HepG2 (cell line): ENCODE results near the gene INPP5E. TPM values are rescaled to one million over a fixed set of nuclear protein-coding genes. Genes with fewer than 3 reads are reported as not detected.
A peak's percentile ranks its signal among the peaks of the same experiment; 100 is the strongest.

Experiments used
- ATAC-seq: fragments of 200-7000 bp; cut with Tn5 transposase; 3 replicates; pipeline ENCODE4 v1.9.1; 2020; ENCODE audit warnings: mild to moderate bottlenecking, moderate library complexity
- BruUV-seq: library from RNA; stranded (reverse); fragments of 400-500 nt; replicated peaks from 2 replicates; lab custom pipeline; 2021; lab: Mats Ljungman, UMichigan
- CTCF ChIA-PET: fragments of 300-600 bp; formaldehyde crosslinking; extraction: SDS; loops from one replicate; lab custom pipeline; 2021; ENCODE audit warnings: low total read pairs, inconsistent platforms, low intra/inter-chr PET ratio; lab: Yijun Ruan, JAX
- POLR2A ChIA-PET: fragments of 350-600 bp; sonication (Branson Sonifier 250); formaldehyde crosslinking; loops from one replicate; lab custom pipeline; 2020; ENCODE audit warnings: antibody characterized with exemption, inconsistent platforms; lab: Yijun Ruan, JAX
- DNase-seq: peaks from one replicate; pipeline ENCODE4 v3.0.0-alpha.2; 2015; ENCODE audit warnings: low spot score
- FAIRE-seq: peaks from 3 replicates; lab custom pipeline; 2011; peaks lifted over from hg19 to GRCh38; lab: Jason Lieb, UNC
- H2AFZ ChIP-seq: one replicate; pipeline ENCODE4 v1.6.1; 2011; ENCODE audit warnings: low read length, inconsistent platforms
- H3K27ac ChIP-seq: fragments of 300-600 bp; 3 replicates; pipeline ENCODE4 v1.8.0; 2011; ENCODE audit warnings: mixed run types, mild to moderate bottlenecking, mixed read lengths, low read length, inconsistent platforms; ENCODE audit not compliant: insufficient read depth; ENCODE audit errors: extremely low read length
- H3K27me3 ChIP-seq, 2 experiments: fragments of 200-600 bp in 1 of 2; 2 replicates in 1 of 2; 3 replicates in 1 of 2; pipeline versions ENCODE4 v1.6.0 to v1.8.0; 2011; ENCODE audit warnings: low read length in 2 of 2, mild to moderate bottlenecking in 2 of 2, moderate library complexity in 2 of 2, inconsistent platforms in 1 of 2; ENCODE audit not compliant: insufficient read depth in 2 of 2, control insufficient read depth in 1 of 2
- H3K36me3 ChIP-seq, 2 experiments: fragments of 200-600 bp in 1 of 2; replicated peaks in 1 of 2; 2 replicates in 1 of 2; 3 replicates in 1 of 2; pipeline versions ENCODE4 v1.5.1 to v1.8.0; 2011; ENCODE audit warnings: low read length in 2 of 2, inconsistent platforms in 1 of 2; ENCODE audit not compliant: insufficient read depth in 2 of 2, control insufficient read depth in 1 of 2
- H3K4me1 ChIP-seq: 2 replicates; pipeline ENCODE4 v1.5.1; 2012; ENCODE audit warnings: low read length, inconsistent platforms; ENCODE audit not compliant: insufficient read depth
- H3K4me2 ChIP-seq: 2 replicates; pipeline ENCODE4 v1.6.0; 2011; ENCODE audit warnings: low read depth, low read length, inconsistent platforms
- H3K4me3 ChIP-seq, 3 experiments: fragments of 200-600 bp in 1 of 3; sonication (generic), shearing (Covaris generic) in 1 of 3; replicated peaks in 1 of 3; 2 replicates each; pipeline ENCODE4 v1.5.1; 2011 to 2016; ENCODE audit warnings: low read length in 3 of 3, inconsistent platforms in 2 of 3, low read depth in 2 of 3, mild to moderate bottlenecking in 2 of 3, control low read depth in 1 of 3, mixed read lengths in 1 of 3; ENCODE audit not compliant: insufficient read depth in 1 of 3
- H3K79me2 ChIP-seq: one replicate; pipeline ENCODE4 v1.6.1; 2011; ENCODE audit warnings: low read length, inconsistent platforms; ENCODE audit not compliant: insufficient read depth
- H3K9ac ChIP-seq: 2 replicates; pipeline ENCODE4 v1.6.0; 2011; ENCODE audit warnings: mild to moderate bottlenecking, low read depth, low read length, inconsistent platforms; ENCODE audit not compliant: insufficient read depth
- H3K9me3 ChIP-seq: 2 replicates; pipeline ENCODE4 v1.5.1; 2012; ENCODE audit warnings: mild to moderate bottlenecking, low read length
- H4K20me1 ChIP-seq: 2 replicates; pipeline ENCODE4 v1.6.0; 2011; ENCODE audit warnings: inconsistent platforms, mild to moderate bottlenecking, low read length, moderate library complexity; ENCODE audit not compliant: insufficient read depth
- AKNA ChIP-seq: sonication (generic); formaldehyde crosslinking; IDR thresholded peaks from 2 replicates; pipeline ENCODE4 v1.4.0; 2020; ENCODE audit warnings: missing genetic modification reagents, borderline replicate concordance
- NFRKB ChIP-seq: fragments of 450-650 bp; IDR thresholded peaks from 2 replicates; pipeline ENCODE4 v1.6.1; 2017
- POLR2A ChIP-seq, 2 experiments: IDR thresholded peaks; 2 replicates each; pipeline ENCODE4 v1.6.1; 2011; ENCODE audit warnings: low read depth in 2 of 2, low read length in 2 of 2, mild to moderate bottlenecking in 1 of 2, moderate library complexity in 1 of 2; ENCODE audit not compliant: insufficient read depth in 1 of 2
- SRF ChIP-seq: IDR thresholded peaks from 2 replicates; pipeline ENCODE4 v1.6.1; 2011; ENCODE audit warnings: mild to moderate bottlenecking, low read depth, low read length, moderate library complexity
- U2AF1 ChIP-seq: fragments of 200-400 bp; formaldehyde crosslinking; optimal IDR thresholded peaks from 2 replicates; pipeline ENCODE3; 2017; ENCODE audit warnings: mild to moderate bottlenecking, low read depth, low read length
- ZNF276 ChIP-seq: sonication (generic); formaldehyde crosslinking; IDR thresholded peaks from 2 replicates; pipeline ENCODE4 v1.4.0; 2020; ENCODE audit warnings: mild to moderate bottlenecking, low read depth, missing genetic modification reagents
- ZNF501 ChIP-seq: sonication (generic); formaldehyde crosslinking; IDR thresholded peaks from 2 replicates; pipeline ENCODE4 v1.5.1; 2020; ENCODE audit warnings: mild to moderate bottlenecking, moderate library complexity, missing genetic modification reagents
- ZNF503 ChIP-seq: sonication (generic); formaldehyde crosslinking; IDR thresholded peaks from 2 replicates; pipeline ENCODE4 v1.4.0; 2020; ENCODE audit warnings: missing genetic modification reagents
- ZNF563 ChIP-seq: sonication (generic); formaldehyde crosslinking; IDR thresholded peaks from 2 replicates; pipeline ENCODE4 v1.8.0; 2022; ENCODE audit warnings: mild to moderate bottlenecking, moderate library complexity, missing genetic modification reagents
- ZNF703 ChIP-seq: sonication (generic); formaldehyde crosslinking; IDR thresholded peaks from 2 replicates; pipeline ENCODE4 v1.5.1; 2020; ENCODE audit warnings: missing genetic modification reagents, mild to moderate bottlenecking, moderate library complexity, borderline replicate concordance
- WGBS: methylation state at CpG from one replicate; pipeline ENCODE4 v1.1.6; 2017; ENCODE audit warnings: low lambda C conversion rate; 5-methylcytosine and 5-hydroxymethylcytosine counted together
- in situ Hi-C: cut with HindIII; loops from 2 replicates; pipeline ENCODE4 v1.10.0; 2017; ENCODE audit warnings: low pct_unique_long_range_greater_than_20kb; ENCODE audit not compliant: extremely low pct_ligation_motif_present
- intact Hi-C: fragments of 100-400 bp; cut with micrococcal nuclease; formaldehyde crosslinking; loops from one replicate; pipeline ENCODE4 v1.10.0; 2022; ENCODE audit not compliant: unreplicated experiment
- polyA plus RNA-seq, 8 experiments: library from polyadenylated mRNA; depleted of rRNA in 3 of 8; stranded (reverse) in 7 of 8; unstranded in 1 of 8; fragments of >200 nt; fragmentation: Illumina TruSeq in 4 of 8; extraction: Trizol in 4 of 8; gene quantifications; 2 replicates each; pipeline versions ENCODE4 v1.2.1 to v1.2.3, GENCODE V29; 2011 to 2016; ENCODE audit warnings: low read depth in 4 of 8, missing spikeins in 1 of 8, mixed read lengths in 1 of 8; ENCODE audit not compliant: insufficient read depth in 1 of 8
- total RNA-seq, 5 experiments: library from RNA; depleted of rRNA; stranded (reverse); fragments of >200 nt; fragmentation: Illumina TruSeq; extraction: Trizol; gene quantifications; 2 replicates each; pipeline ENCODE4 v1.2.3, GENCODE V29; 2016; ENCODE audit warnings: low read depth in 1 of 5
- TF ChIP-seq, protein P1 (sequence below): sonication (generic); formaldehyde crosslinking; IDR thresholded peaks from 2 replicates; pipeline ENCODE4 v1.5.0; 2020; ENCODE audit warnings: mild to moderate bottlenecking, missing genetic modification reagents

The INPP5E gene
- total and polyA plus RNA-seq, 2 of the 13 experiments (the other 11 are each of a cell fraction or from before 2014, with no cell fraction given) = 5.5 TPM

DNA sequence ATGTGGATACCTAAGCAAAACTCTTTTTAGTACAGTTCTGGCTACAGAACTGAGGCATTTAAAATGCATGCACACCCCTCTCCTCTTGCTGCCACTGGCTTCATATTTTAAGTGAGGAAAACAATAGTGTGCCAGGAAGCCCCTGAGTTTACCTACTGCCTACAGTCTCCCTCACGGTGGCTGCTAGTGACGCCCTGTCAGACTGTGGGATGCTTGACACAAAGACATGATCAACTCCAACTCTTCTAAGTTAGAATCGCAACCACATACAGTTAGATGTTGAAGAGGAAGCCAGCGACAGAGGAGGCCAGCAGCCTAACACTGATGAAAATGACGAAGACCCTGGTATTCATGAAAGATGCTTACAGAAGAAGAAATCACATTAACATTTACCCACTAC is 41.9 kb upstream of the INPP5E start (continued):
- TF ChIP-seq SRF = no peak
- no peak for TF ChIP-seq U2AF1
- TF ChIP-seq AKNA (CRISPR knock-in tag) = no peak
- TF ChIP-seq, all 625 proteins: peak for 2

- no peaks in the 10 kb centered on the region for H3K9me3 ChIP-seq
- no peak overlapping the region for H3K4me2 ChIP-seq
- FAIRE-seq = no peak
- POLR2A ChIA-PET = no interaction called here
- 96% methylated on average over 15 of the region's 25 CpGs for WGBS
- H3K27ac ChIP-seq = no peak overlapping the region
- H3K27me3 ChIP-seq = no peaks in the 10 kb centered on the region; a peak in 1 of 5 replicates
- H3K9ac ChIP-seq = no peak overlapping the region
- CTCF ChIA-PET = no interaction called here
- intact Hi-C loops = no loop called here
- peaks cover 16% of the 10 kb centered on the region for H3K4me1 ChIP-seq
- H3K4me3 ChIP-seq = no peak overlapping the region
- peaks cover 32 to 81% of the 10 kb centered on the region in 2 experiments for H3K36me3 ChIP-seq
- H4K20me1 ChIP-seq = peaks cover 41% of the 10 kb centered on the region
- H3K79me2 ChIP-seq = peaks cover 33% of the 10 kb centered on the region
- in situ Hi-C loops = loop anchor here (5.0 kb wide), 1 partner anchor 34 kb away; no protein-coding TSS in a partner anchor
- no peak overlapping the region for H2AFZ ChIP-seq
- DNase-seq = no peak
- ATAC-seq = 0 out of 3 replicates have a peak, but pooled peaks have one; percentile 11
- no TSS peak for BruUV-seq
- TF ChIP-seq ZNF276 (CRISPR knock-in tag) (no peak), POLR2A (IDR thresholded peaks at IDR 0.05; ENCODE audit: insufficient read depth in 1 of 2, low read depth in 2 of 2, low read length in 2 of 2) (0 out of 4 replicates have a peak, but pooled peaks of 1 of the 2 experiments have one; percentile 10), NFRKB (no peak), ZNF703 (CRISPR knock-in tag) (no peak), ZNF501 (CRISPR knock-in tag) (no peak), ZNF563 (no peak), ZNF503 (CRISPR knock-in tag) (no peak)
- TF ChIP-seq, protein P1, sequence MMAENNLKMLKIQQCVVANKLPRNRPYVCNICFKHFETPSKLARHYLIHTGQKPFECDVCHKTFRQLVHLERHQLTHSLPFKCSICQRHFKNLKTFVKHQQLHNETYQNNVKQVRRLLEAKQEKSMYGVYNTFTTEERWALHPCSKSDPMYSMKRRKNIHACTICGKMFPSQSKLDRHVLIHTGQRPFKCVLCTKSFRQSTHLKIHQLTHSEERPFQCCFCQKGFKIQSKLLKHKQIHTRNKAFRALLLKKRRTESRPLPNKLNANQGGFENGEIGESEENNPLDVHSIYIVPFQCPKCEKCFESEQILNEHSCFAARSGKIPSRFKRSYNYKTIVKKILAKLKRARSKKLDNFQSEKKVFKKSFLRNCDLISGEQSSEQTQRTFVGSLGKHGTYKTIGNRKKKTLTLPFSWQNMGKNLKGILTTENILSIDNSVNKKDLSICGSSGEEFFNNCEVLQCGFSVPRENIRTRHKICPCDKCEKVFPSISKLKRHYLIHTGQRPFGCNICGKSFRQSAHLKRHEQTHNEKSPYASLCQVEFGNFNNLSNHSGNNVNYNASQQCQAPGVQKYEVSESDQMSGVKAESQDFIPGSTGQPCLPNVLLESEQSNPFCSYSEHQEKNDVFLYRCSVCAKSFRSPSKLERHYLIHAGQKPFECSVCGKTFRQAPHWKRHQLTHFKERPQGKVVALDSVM (CRISPR knock-in tag) = no peak
Measured at GRCh38 chr9:136476369-136477150, 36.9 kb upstream of the INPP5E start.
